Neural cell (in vitro differentiated cells): ENCODE results near the gene SLC9A2. TPM values are rescaled to one million over a fixed set of nuclear protein-coding genes. Genes with fewer than 3 reads are reported as not detected.

Experiments
- H2AFZ ChIP-seq: fragments of 200-600, 300-800 bp; sonication (generic), shearing (Covaris generic); 2 replicates; pipeline ENCODE4 v1.6.0; 2014; ENCODE audit warnings: low read depth, mild to moderate bottlenecking, antibody characterized with exemption, low read length, moderate library complexity
- H3F3A ChIP-seq: fragments of 200-600 bp; shearing (Covaris generic); 2 replicates; pipeline ENCODE4 v1.6.1; 2016; ENCODE audit warnings: mild to moderate bottlenecking, moderate library complexity, mixed read lengths, antibody characterized with exemption, low read length; ENCODE audit not compliant: insufficient read depth, poor library complexity, severe bottlenecking
- H3K27ac ChIP-seq: fragments of 200-600, 300-800 bp; sonication (generic), shearing (Covaris generic); 2 replicates; pipeline ENCODE4 v1.5.1; 2014; ENCODE audit warnings: mild to moderate bottlenecking, low read length, moderate library complexity
- H3K27me3 ChIP-seq: fragments of 300-800, 200-600 bp; sonication (generic), shearing (Covaris generic); 2 replicates; pipeline ENCODE4 v1.6.0; 2014; ENCODE audit warnings: mild to moderate bottlenecking, low read depth, low read length, moderate library complexity; ENCODE audit not compliant: insufficient read depth
- H3K36me3 ChIP-seq: fragments of 300-800, 200-600 bp; sonication (generic), shearing (Covaris generic); 2 replicates; pipeline ENCODE4 v1.5.1; 2014; ENCODE audit warnings: mild to moderate bottlenecking, antibody characterized with exemption, low read length, moderate library complexity; ENCODE audit not compliant: insufficient read depth
- H3K4me2 ChIP-seq: fragments of 300-800, 200-600 bp; sonication (generic), shearing (Covaris generic); 2 replicates; pipeline ENCODE4 v1.6.0; 2014; ENCODE audit warnings: mild to moderate bottlenecking, low read length
- H3K4me3 ChIP-seq: fragments of 300-800, 200-600 bp; sonication (generic), shearing (Covaris generic); 2 replicates; pipeline ENCODE4 v1.5.1; 2014; ENCODE audit warnings: mild to moderate bottlenecking, low read length, moderate library complexity
- H3K79me2 ChIP-seq: fragments of 200-600 bp; shearing (Covaris generic); replicated peaks from 2 replicates; pipeline ENCODE4 v1.6.0; 2014; ENCODE audit warnings: mild to moderate bottlenecking, low read length, moderate library complexity; ENCODE audit not compliant: insufficient read depth
- H3K9ac ChIP-seq: fragments of 300-800, 200-600 bp; sonication (generic), shearing (Covaris generic); 2 replicates; pipeline ENCODE4 v1.6.1; 2016; ENCODE audit warnings: mild to moderate bottlenecking, low read length, mixed read lengths
- H3K9me2 ChIP-seq: fragments of 200-600 bp; shearing (Covaris generic); 2 replicates; pipeline ENCODE4 v1.6.1; 2016; ENCODE audit warnings: mild to moderate bottlenecking, low read length, mixed read lengths; ENCODE audit not compliant: insufficient read depth
- H3K9me3 ChIP-seq: fragments of 200-600, 300-800 bp; sonication (generic), shearing (Covaris generic); 2 replicates; pipeline ENCODE4 v1.6.1; 2016; ENCODE audit warnings: mild to moderate bottlenecking, mixed run types, low read length, moderate library complexity, mixed read lengths
- H4K20me1 ChIP-seq: fragments of 200-600 bp; shearing (Covaris generic); 2 replicates; pipeline ENCODE4 v1.6.1; 2016; ENCODE audit warnings: mild to moderate bottlenecking, mixed run types; ENCODE audit not compliant: insufficient read depth
- CTCF ChIP-seq: fragments of 450-650 bp; IDR thresholded peaks from 2 replicates; pipeline ENCODE4 v1.5.1; 2014; ENCODE audit warnings: antibody characterized with exemption, mild to moderate bottlenecking, moderate library complexity; ENCODE audit not compliant: poor library complexity, severe bottlenecking
- EP300 ChIP-seq: fragments of 450-650 bp; conservative IDR thresholded peaks from 2 replicates; pipeline ENCODE4 v1.6.1; 2014; ENCODE audit warnings: antibody characterized with exemption, mild to moderate bottlenecking, moderate library complexity; ENCODE audit not compliant: poor library complexity, severe bottlenecking
- EZH2 ChIP-seq: fragments of 200-600, 300-800 bp; shearing (Covaris generic), sonication (generic); IDR thresholded peaks from 2 replicates; pipeline ENCODE4 v1.6.1; 2014; ENCODE audit warnings: antibody characterized with exemption, low read length, borderline replicate concordance, mild to moderate bottlenecking; ENCODE audit not compliant: insufficient read depth, poor library complexity, severe bottlenecking
- MXI1 ChIP-seq: fragments of 450-650 bp; conservative IDR thresholded peaks from 2 replicates; pipeline ENCODE4 v1.6.1; 2014; ENCODE audit warnings: antibody characterized with exemption, mild to moderate bottlenecking; ENCODE audit not compliant: poor library complexity, severe bottlenecking
- POLR2AphosphoS5 ChIP-seq: IDR thresholded peaks from 2 replicates; pipeline ENCODE4 v1.6.1; 2012
- RAD21 ChIP-seq: fragments of 450-650 bp; conservative IDR thresholded peaks from 2 replicates; pipeline ENCODE4 v1.6.1; 2014; ENCODE audit warnings: antibody characterized with exemption, mild to moderate bottlenecking, moderate library complexity
- SMC3 ChIP-seq: fragments of 450-650 bp; conservative IDR thresholded peaks from 2 replicates; pipeline ENCODE4 v1.6.1; 2014; ENCODE audit warnings: antibody characterized with exemption, mild to moderate bottlenecking, moderate library complexity; ENCODE audit not compliant: poor library complexity
- TAF1 ChIP-seq: IDR thresholded peaks from 2 replicates; pipeline ENCODE4 v1.6.1; 2012; ENCODE audit warnings: low read depth
- polyA plus RNA-seq: library from polyadenylated mRNA; depleted of rRNA; stranded (reverse); fragments of >200 nt; gene quantifications from 2 replicates; pipeline ENCODE4 v1.2.3, GENCODE V29; 2014
- TF ChIP-seq, protein P1 (sequence below): IDR thresholded peaks from 2 replicates; pipeline ENCODE4 v1.6.1; 2012; ENCODE audit warnings: borderline replicate concordance

Gene SLC9A2
- polyA plus RNA-seq, 1 donor from 2014 or later: 0.09 TPM

GRCh38 chr2:102597788-102598187, 21.6 kb upstream of the SLC9A2 start:
- H3K4me2 ChIP-seq: no peak overlapping the region
- H3K27ac ChIP-seq: no peak overlapping the region
- H3K36me3 ChIP-seq: no peaks in the 10 kb centered on the region
- TF ChIP-seq EP300 (no peak), POLR2AphosphoS5 (no peak), TAF1 (no peak), SMC3 (no peak), MXI1 (no peak), CTCF (no peak), EZH2 (no peak), RAD21 (no peak)
- TF ChIP-seq, protein P1, sequence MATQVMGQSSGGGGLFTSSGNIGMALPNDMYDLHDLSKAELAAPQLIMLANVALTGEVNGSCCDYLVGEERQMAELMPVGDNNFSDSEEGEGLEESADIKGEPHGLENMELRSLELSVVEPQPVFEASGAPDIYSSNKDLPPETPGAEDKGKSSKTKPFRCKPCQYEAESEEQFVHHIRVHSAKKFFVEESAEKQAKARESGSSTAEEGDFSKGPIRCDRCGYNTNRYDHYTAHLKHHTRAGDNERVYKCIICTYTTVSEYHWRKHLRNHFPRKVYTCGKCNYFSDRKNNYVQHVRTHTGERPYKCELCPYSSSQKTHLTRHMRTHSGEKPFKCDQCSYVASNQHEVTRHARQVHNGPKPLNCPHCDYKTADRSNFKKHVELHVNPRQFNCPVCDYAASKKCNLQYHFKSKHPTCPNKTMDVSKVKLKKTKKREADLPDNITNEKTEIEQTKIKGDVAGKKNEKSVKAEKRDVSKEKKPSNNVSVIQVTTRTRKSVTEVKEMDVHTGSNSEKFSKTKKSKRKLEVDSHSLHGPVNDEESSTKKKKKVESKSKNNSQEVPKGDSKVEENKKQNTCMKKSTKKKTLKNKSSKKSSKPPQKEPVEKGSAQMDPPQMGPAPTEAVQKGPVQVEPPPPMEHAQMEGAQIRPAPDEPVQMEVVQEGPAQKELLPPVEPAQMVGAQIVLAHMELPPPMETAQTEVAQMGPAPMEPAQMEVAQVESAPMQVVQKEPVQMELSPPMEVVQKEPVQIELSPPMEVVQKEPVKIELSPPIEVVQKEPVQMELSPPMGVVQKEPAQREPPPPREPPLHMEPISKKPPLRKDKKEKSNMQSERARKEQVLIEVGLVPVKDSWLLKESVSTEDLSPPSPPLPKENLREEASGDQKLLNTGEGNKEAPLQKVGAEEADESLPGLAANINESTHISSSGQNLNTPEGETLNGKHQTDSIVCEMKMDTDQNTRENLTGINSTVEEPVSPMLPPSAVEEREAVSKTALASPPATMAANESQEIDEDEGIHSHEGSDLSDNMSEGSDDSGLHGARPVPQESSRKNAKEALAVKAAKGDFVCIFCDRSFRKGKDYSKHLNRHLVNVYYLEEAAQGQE: no peak
- no peaks in the 10 kb centered on the region for H4K20me1 ChIP-seq
- no peak overlapping the region for H3K9ac ChIP-seq
- H3K9me2 ChIP-seq: no peaks in the 10 kb centered on the region
- H3K79me2 ChIP-seq: no peaks in the 10 kb centered on the region
- H3K4me3 ChIP-seq: no peak overlapping the region
- H2AFZ ChIP-seq: no peak overlapping the region
- no peaks in the 10 kb centered on the region for H3K9me3 ChIP-seq
- no peaks in the 10 kb centered on the region for H3F3A ChIP-seq
- H3K27me3 ChIP-seq: no peaks in the 10 kb centered on the region

DNA sequence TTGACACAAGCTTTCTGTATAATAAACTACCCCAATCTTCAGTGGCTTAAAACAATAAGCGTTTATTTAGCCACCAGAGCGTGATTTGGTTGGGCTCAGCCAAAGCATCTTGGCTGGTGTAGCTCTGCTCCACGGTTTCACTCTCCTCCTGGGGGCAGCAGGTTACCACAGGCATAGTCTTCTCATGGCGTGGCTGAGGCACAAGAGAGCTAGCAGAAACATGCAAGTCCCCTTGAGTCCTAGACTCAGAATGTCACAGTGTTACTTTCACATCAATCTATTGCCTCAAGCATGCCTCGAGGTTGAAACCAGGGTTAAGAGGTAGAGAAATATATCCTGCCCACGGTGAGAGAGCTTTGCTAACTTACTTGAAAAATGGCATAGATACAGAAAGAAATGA, 19.9 kb upstream of the SLC9A2 start:
- Histone ChIP-seq H3K4me2 (no peak overlapping the region), H3K9me2 (no peaks in the 10 kb centered on the region), H2AFZ (no peak overlapping the region), H3K9me3 (no peaks in the 10 kb centered on the region), H3K9ac (no peak overlapping the region), H3K27ac (no peak overlapping the region), H3K4me3 (no peak overlapping the region), H3F3A (no peaks in the 10 kb centered on the region), H3K79me2 (no peaks in the 10 kb centered on the region), H3K27me3 (no peaks in the 10 kb centered on the region), H3K36me3 (no peaks in the 10 kb centered on the region), H4K20me1 (no peaks in the 10 kb centered on the region)
- TF ChIP-seq MXI1 (no peak), SMC3 (no peak), RAD21 (no peak), CTCF (no peak), EP300 (no peak), EZH2 (no peak), TAF1 (no peak), POLR2AphosphoS5 (no peak)
- TF ChIP-seq, protein P1: no peak
